Coronary artery (tissue), 2 donors: ENCODE measurements around the gene ERGIC3.

Source experiments
- DNase-seq: peaks from one replicate; pipeline ENCODE4 v3.0.0-alpha.2; 2017; ENCODE audit warnings: low spot score
- H3K27ac ChIP-seq, 2 donors: fragments of 200-600 bp; sonication (generic); one replicate each; pipeline ENCODE4 v1.5.1; 2016 to 2019
- H3K4me3 ChIP-seq: fragments of 200-600 bp; sonication (generic); 2 replicates; pipeline ENCODE4 v1.5.1; 2016; ENCODE audit warnings: mild to moderate bottlenecking, moderate library complexity
- CTCF ChIP-seq: fragments of 200-600 bp; sonication (generic); IDR thresholded peaks from one replicate; pipeline ENCODE4 v1.5.1; 2019; ENCODE audit warnings: antibody characterized with exemption

The ERGIC3 gene

GRCh38 chr20:35561671-35562070 lies 19.8 kb downstream of the ERGIC3 start:
- H3K4me3 ChIP-seq, result no peak overlapping the region
- TF ChIP-seq CTCF, result no peak
- no peak overlapping the region for H3K27ac ChIP-seq
- DNase-seq, result no peak

- H3K27ac ChIP-seq, result no peak overlapping the region
- no peak for TF ChIP-seq CTCF
- no peak overlapping the region for H3K4me3 ChIP-seq
- no peak for DNase-seq
Measured at GRCh38 chr20:35562541-35563110, 20.7 kb downstream of the ERGIC3 start.

GRCh38 chr20:35563834-35564233 lies 22.0 kb downstream of the ERGIC3 start:
- DNase-seq, result no peak
- no peak for TF ChIP-seq CTCF
- Histone ChIP-seq H3K27ac (no peak overlapping the region), H3K4me3 (no peak overlapping the region)

DNA sequence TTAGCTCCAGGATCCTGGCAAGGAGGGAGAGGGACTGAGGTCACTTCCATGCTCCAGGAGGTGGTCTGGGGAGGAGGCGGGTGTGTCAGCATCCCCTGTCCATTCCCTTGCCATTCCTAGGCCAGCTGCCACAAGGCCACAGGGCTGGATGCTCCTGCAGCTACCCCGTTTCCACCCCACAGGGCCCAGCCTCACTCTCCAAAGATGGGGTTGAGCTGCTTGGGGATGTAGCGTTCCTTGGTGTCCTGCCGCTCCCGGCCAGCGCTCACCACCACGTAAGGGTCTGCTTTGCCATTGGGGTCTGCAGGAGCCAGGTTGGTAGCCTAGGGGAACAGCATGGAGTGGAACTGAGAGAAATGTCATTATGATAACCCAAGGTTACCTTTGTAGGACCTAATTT lies 23.0 kb downstream of the ERGIC3 start:
- no peak for TF ChIP-seq CTCF
- Histone ChIP-seq H3K27ac (no peak overlapping the region), H3K4me3 (no peak overlapping the region)
- no peak for DNase-seq

DNA sequence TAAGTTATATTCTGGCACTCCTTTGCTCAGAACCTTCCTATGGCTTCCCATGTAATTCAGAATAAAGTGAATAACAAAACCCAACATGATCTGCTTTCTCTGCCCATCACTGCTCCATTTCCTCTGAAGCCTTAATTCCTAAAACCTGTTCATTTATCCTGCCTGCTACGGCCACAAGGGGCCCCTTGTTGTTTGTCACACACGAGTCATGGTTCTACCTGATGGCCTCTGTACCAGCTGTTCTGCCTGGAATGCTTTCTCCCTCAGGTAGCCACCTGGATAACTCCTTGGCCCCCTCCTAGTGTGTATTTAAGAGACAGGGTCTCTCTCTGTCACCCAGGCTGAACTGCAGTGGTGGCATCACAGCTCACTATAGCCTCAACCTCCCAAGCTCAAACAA lies 26.8 kb downstream of the ERGIC3 start:
- no peak for DNase-seq
- Histone ChIP-seq H3K27ac (no peak overlapping the region), H3K4me3 (no peak overlapping the region)
- no peak for TF ChIP-seq CTCF

DNA sequence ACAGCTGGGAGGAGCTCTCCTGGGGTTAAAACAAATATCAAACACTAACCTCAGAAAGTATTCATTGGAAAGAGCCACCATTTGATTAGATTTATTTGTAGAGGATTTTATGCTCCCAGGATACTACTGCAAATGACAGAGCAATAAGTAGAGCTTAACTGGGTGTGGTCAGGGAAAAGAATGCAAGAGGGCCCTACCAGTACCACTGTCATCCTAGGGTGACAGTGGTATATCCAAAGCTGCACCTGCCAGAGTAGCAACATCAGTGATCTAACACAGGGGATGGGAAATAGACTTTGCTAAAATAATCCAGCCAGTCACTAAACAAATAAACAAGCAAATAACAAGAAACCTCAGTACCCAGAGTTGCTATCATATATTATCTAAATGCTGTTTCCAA lies 29.7 kb downstream of the ERGIC3 start:
- TF ChIP-seq CTCF, result no peak
- Histone ChIP-seq H3K4me3 (no peak overlapping the region), H3K27ac (no peak overlapping the region)
- no peak for DNase-seq

DNA sequence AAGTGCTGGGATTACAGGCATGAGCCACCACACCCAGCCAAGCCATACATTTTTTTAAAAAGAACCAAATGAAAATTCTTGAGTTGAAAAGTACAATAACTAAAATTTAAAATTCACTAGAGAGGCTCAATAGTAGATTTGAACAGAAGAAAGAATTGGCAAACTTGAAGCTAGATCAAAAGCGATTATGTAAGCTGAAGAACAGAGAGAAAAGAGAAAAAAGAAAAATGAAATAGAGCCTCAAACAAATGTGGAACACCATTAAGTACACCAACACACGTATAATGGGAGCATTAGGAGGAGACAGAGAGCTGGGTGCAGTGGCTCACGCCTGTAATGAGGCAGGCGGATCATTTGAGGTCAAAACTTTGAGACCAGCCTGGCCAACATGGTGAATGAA lies 31.0 kb downstream of the ERGIC3 start:
- TF ChIP-seq CTCF, result no peak
- no peak overlapping the region for H3K4me3 ChIP-seq
- no peak for DNase-seq
- no peak overlapping the region for H3K27ac ChIP-seq
